ENCODE data around the gene MAD1L1.

Gene MAD1L1

DNA sequence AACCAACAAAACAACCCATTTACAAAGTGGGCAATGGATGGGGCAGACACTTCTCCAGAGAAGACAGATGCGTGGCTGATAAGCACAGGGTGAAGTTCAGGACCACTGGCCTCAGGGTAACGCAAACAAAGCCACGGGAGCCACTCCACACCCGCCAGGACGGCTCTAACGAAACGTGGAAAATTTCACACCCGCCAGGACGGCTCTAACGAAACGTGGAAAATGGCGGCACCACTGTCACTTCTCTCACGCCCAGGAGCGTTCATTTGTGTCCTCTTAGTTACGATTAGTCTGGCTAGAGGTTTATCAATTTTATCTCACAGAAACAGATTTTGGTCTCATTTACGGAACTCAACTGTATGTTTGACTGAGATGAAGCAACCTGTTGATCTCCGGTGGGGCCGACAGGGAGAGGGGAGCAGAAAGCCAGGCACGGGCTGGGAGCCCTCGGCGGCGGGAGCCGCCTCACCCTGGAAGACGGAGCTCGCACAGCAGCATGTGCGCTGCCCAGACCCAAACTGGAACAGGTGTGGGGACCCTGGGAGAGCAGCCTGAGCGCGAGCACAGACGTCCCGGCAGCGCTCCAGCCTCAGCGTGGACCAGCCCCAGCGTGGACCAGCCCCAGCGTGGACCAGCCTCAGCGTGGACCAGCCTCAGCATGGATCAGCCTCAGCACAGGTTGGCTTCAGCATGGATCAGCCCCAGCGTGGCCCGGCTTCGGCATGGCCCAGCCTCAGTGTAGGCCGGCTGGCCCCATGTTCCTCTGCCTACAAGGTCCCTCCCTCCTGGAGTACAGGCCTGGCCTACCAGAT lies 243.5 kb downstream of the MAD1L1 start:
- TF ChIP-seq, protein P1, sequence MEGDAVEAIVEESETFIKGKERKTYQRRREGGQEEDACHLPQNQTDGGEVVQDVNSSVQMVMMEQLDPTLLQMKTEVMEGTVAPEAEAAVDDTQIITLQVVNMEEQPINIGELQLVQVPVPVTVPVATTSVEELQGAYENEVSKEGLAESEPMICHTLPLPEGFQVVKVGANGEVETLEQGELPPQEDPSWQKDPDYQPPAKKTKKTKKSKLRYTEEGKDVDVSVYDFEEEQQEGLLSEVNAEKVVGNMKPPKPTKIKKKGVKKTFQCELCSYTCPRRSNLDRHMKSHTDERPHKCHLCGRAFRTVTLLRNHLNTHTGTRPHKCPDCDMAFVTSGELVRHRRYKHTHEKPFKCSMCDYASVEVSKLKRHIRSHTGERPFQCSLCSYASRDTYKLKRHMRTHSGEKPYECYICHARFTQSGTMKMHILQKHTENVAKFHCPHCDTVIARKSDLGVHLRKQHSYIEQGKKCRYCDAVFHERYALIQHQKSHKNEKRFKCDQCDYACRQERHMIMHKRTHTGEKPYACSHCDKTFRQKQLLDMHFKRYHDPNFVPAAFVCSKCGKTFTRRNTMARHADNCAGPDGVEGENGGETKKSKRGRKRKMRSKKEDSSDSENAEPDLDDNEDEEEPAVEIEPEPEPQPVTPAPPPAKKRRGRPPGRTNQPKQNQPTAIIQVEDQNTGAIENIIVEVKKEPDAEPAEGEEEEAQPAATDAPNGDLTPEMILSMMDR (conservative IDR thresholded peaks at IDR 0.05) = no peak
- H3K27ac ChIP-seq = no peak overlapping the region

DNA sequence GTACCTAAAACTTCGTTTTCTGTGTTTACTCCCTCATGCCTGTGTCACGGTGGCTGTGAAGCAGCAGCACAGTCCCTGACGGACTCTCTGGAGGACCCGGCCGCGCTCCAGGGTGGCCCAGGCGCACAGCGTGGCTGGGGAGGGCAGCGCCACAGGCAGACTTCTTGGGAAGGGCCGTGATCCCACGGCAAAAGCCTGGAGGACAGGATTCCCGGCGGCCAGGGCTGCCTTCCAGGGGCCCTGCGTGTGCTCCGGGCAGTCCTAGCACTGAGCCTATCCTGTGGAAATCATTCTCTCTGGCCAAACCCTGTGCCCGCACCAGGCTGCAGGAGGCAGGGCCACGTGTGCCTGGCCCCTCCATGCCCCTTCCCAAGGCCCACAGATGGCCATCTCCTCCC lies 244.2 kb downstream of the MAD1L1 start:
- H3K27ac ChIP-seq = no peak overlapping the region
- TF ChIP-seq, protein P1 (conservative IDR thresholded peaks at IDR 0.05) = no peak

DNA sequence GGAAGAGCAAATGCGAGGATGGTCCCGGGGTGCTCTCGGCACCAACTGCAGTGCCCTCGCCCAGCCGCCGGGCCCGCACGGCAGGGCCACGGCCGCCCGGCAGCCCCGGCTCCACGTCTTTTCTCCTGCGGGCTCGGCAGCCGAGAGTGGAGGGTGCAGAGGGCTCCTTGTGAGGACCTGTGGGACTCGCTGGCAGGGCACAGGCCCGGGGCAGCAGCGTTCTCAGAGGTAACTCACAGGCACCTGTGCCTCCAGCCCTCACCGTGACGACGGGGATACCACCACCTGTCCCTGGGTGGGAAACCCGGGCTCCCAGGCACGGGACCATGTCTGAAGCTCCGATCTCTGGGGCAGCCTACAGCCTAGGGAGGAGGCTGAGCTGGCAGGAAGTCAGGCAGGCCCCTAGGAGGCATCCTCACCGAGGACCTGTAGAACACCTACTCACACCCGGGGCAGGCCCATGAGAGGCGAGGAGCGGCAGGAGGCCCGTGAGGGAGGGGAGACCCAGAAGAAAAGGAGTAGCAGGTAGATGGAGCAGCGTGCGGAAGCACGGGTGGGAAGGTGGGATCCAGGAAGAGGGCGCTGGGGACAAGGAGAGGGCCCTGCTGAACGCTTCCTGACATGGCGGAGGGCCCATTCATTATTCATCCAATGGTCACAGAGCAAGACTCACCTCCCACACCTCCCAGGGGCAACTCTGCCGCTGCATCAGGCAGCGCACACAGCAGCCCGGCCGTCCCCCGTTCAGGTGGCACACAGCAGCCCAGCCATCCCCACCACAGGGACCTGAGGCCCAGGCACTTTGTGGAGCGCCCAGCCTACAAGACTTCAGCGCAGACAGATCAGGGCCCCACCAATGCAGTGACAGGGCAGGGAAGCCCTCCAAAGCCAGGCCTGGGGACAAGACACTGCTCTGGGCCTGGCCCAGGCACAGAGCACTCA lies 244.9 kb downstream of the MAD1L1 start:
- no peak overlapping the region for H3K27ac ChIP-seq
- TF ChIP-seq, protein P1 (conservative IDR thresholded peaks at IDR 0.05) = no peak

DNA sequence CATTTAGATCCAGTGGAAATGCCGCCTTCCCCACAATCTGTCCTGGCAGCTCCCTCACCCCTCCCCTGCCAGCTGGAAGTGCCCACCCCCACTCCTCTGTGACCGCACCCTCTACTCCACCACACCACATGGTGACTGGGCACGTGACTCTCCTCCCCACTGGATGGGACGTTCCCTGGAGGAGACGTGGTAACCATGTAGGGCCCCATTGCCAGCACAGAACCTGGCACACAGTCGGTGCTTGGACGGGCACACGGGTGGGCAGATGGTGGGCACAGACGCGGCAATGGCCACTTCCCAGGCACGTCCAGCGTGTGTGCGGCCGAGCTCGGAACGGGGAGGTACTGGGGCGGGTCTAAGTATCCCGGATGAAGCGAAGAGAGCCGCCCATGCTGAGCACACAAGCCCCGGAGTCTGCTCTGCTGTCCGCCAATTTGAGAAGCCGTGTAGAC lies 245.6 kb downstream of the MAD1L1 start:
- TF ChIP-seq, protein P1 (conservative IDR thresholded peaks at IDR 0.05) = no peak
- no peak overlapping the region for H3K27ac ChIP-seq

DNA sequence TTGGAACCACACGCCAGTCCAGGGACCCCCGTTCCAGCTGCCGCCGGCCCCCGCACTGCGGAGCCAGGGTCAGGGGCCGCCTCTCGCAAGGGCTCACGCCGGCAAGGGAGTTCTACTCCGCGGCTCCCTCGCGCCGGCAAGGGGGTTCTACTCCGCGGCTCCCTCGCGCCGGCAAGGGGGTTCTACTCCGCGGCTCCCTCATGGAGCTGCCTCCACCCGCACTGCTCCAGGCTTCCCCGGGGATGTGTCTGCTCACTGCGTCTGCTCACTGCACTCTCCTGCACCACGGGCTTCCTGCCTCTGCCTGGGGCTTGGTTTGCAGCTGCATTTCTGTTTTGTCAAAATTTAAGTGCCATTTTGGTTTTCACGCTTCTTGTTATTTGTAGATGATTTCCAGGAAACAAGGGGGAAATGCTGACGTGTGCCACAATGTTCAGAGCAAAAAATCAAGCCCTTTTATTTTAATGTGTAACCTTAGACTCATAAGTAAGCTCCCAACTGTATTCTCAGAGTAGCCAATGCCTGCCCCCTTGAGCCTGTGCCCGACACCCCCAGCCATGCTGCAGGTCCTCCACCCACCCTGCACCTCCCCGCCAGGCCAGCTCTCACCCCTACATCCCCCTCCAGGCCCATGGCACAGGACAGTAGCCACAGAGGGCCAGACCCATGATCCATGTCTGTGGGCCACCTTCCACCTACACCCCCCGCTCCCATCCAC lies 246.2 kb downstream of the MAD1L1 start:
- TF ChIP-seq, protein P1 (conservative IDR thresholded peaks at IDR 0.05) = no peak
- H3K27ac ChIP-seq = no peak overlapping the region

DNA sequence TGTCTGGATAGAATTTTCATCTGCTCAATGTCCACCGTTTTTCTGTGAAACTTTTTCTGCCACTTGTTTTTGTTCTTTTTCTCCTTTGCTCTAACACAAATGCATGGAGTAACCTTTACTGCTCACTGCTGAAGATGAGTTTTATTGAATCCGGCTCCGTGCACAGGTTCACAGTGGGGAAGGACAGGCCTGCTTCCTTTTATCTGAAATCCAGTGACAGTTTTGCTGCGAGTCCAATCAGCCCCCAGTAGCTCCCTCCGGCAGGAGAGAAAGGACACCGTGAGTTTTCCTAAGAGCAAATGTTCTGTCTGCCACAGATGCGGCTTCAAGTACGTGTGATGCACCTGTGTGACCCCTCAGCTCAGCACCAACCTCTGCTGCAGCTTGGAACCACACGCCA lies 246.8 kb downstream of the MAD1L1 start:
- no peak overlapping the region for H3K27ac ChIP-seq
- TF ChIP-seq, protein P1 (conservative IDR thresholded peaks at IDR 0.05) = no peak
